NCI-H69 (cell line): ENCODE results near the gene NXN.
"Not testable (repeated sequence)": the region's sequence is repeated elsewhere in the genome, so short reads cannot be mapped to it uniquely, and the experiment has no call there.

Experiments used
- DNase-seq: peaks from one replicate; lab custom pipeline; 2025; lab: John Stamatoyannopoulos, UW

The NXN gene

GRCh38 chr17:862582-862981, 117.0 kb downstream of the NXN start:
- DNase-seq: no peak

DNA sequence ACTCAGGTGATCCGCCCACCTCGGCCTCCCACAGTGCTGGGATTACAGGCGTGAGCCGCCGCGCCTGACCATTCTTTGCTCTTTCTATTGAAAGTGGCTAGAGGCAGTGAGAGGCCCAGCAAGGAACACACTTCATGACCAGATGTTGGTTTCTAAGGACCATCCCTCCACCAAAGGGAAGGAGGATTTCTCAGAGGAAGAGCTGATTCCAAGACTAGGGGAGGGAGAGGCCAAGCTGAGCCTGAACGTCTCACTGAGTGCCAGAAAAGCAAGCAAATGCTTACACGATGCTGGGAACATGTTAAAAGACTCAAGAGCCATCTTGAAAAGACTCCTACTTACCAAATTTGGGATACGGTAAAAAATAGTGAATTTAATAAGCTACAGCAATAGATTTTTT, 118.2 kb downstream of the NXN start:
- no peak for DNase-seq

DNA sequence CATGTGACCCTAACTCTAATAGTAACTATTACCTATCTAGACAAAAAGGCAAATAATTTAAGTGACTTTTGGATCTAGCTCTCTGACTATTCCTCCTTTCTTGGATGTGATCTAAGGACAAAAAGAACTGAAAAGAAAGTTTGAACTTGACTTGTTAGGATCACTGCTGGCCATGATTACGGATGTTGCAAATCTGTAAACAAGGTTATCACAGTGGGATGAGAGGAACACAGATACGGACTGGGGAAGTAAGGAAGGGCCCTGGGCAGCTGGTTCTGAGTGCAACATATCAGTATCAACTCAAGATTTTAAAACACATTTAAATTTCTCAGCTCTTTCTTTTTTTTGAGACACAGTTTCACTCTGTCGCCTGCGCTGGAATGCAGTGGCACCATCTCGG, 118.8 kb downstream of the NXN start:
- no peak for DNase-seq

DNA sequence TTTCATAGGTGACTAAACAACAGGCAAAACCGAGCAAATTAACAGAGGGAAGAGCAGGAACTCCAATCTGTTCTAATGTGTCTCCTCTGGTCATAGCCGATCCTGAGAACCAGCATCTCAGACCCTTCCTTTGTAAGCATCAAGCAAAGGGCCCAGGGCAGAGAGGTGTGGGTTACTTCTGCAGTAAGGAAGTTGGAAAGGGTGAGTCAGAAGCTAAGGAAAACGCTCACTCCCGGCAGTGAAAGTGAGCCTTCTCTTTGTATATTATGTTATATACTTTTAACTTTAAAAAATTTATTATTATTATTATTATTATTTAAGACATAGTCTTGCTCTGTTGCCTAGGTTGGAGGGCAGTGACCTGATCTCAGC, 119.8 kb downstream of the NXN start:
- no peak for DNase-seq

DNA sequence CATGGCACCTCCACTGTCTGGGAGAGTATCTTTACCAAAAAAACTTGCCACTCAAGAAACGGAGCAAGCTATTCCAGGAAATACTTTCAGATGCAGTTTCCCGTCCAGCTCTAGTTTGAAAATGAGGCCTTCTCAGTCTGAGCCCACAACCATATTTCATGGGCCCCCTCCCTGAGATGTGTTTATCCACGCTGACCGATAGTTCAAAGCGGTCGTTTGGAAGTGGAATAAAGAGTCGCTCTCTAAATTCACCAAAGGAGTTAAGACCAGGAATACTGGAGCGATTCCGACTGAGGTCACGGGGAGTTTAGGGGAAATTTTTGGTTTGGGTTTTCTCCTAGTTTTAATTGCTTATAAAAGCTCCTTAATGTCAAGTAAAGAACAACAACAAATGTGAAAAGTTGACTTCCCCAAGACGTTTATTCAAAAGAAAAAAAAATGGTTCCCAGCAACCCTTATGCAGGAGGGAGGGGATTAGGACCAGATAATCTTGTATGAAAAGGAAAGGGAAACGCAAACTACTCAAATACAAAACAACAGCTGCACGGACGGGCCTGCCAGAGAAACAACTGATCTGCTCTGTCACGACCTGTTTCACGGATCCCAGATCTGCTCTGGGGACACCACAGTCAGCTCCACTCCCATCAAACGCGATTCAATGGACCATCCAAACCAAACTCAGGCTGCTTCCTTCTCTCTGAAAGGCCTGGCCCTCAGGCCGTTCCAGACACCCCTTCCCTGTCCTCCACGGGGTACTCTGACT, 120.3 kb downstream of the NXN start:
- no peak for DNase-seq

DNA sequence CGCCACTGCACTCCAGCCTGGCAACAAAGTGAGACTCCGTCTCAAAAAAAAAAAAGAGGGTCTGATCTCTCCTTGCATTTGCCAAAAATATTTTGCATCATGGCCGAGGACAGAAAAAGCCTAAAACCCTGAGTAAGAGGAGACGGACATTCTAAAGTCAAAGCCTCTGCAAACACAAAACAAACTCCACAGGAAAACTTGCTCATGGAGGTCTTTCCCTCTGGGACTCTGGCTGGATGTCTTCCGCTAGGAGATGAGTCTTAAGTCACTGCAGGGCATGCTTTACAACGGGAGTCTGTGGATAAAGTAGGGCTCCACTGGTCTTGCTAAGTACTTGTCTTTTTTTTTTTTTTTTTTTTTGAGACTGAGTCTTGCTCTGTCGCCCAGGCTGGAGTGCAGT, 123.4 kb downstream of the NXN start:
- no peak for DNase-seq

- DNase-seq: no peak
Measured at GRCh38 chr17:855569-855968, 124.0 kb downstream of the NXN start.

DNA sequence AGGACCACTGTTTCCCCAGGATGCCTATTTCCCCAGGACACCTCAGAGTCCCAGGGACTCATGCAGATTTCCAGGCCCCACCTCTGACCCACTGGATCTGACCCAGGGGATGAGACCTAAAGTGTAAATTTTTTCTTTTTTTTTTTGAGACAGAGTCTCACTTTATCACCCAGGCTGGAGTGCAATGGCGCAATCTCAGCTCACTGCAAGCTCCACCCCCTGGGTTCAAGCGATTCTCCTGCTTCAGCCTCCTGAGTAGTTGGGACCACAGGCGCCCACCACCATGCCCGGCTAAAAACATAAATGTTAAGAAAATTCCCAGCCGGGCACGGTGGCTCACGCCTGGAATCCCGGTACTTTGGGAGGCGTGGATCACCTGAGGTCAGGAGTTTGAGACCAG, 126.7 kb downstream of the NXN start:
- not testable (repeated sequence) for DNase-seq

GRCh38 chr17:852349-852748, 127.2 kb downstream of the NXN start:
- DNase-seq: no peak

- no peak for DNase-seq
Measured at GRCh38 chr17:851924-852323, 127.7 kb downstream of the NXN start.

DNA sequence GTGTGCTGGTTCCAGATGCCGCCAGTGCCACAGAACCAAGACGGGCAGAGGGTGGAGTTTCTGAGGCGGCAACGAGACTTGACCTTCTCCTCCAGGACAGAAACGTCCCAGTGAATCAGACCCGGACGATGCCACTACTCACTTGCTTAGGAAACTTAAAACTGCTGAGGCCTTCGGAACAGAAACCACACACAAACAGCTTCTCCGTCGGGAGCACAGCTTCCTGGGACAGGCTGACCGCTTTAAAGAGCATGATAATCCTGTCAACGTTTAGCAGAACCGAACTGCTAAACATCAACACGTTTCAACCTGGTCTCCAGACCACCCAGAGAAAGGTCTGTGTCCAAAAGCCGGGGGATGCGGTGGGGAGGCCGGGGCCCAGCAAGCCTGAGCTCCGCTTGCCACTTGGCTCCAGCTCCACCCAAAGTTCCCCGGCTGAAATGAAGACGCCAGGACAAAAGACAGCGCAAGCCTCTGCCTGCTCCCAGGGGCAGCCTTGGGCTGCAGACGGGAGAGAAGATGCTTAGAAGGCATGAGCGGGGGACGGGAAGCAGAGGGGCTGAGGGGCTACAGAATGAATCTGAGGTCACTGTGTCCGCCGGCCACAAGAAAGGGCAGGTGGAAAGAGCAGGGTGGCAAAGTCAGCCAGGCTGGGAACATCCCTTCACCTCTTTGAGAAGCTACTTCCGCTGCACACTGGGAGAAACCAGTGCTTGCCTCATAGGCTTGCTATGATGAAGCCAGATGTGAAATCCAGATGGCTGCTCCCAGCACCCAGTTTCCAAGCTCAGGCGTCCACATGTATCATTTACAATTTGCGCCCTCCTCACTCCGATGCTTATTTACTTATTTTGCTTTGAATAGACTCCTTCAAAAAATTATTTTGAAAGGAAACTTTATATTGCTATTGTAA, 128.5 kb downstream of the NXN start:
- DNase-seq: no peak

DNA sequence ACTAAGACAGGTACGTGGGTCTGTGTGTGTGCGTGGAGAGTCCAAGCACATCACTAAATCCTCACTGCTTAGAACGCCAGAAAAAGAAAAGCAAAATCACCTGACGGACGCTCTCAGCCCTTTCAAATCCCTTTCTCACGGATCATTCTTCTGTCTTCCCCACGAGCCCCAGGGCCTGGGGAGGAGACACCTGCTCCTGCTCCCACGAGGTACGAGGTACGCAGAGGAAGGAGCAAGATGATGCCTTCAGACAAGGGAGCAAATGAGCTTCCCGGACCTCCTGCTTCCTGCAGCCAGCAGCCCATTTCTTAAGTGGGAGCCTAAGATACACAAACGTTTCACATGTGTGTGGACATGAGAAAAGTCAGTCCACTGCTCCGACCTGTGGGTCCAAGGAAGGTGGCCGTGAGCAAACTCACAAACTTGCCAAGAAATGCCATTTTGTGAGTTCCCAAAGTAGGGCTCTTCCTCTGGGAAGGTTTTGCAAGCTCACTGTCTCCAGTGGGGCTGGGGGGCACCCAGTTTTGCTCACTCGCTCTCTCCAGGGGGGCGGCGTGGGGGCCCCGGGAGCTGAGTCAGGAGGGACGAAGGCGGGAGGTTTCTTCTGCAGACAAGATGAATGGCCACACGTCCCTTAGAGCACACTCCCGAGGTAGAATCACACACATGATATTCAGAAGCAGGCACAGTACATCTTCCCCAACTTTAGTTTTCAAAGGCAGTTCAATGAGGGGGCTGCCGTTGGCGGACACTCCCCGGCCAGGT, 129.3 kb downstream of the NXN start:
- no peak for DNase-seq

DNA sequence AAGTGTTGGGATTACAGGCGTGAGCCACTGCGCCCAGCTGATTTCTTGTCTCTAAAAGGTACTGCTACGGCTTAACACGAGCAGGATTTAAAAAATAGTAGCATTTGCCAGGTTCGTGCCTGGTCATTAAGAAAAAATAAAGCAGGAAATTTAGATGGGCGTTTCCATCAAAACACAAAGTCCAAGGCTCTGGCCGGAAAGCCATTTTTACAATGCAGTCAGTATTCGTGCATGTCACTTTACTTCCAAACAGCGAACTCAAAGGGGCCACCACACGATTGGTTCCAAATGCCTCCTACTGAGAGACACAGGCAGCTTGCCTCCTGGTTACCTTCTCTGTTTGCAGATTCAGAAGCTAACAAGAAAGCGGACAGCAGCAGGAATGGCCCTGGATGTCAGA, 131.2 kb downstream of the NXN start:
- no peak for DNase-seq

DNA sequence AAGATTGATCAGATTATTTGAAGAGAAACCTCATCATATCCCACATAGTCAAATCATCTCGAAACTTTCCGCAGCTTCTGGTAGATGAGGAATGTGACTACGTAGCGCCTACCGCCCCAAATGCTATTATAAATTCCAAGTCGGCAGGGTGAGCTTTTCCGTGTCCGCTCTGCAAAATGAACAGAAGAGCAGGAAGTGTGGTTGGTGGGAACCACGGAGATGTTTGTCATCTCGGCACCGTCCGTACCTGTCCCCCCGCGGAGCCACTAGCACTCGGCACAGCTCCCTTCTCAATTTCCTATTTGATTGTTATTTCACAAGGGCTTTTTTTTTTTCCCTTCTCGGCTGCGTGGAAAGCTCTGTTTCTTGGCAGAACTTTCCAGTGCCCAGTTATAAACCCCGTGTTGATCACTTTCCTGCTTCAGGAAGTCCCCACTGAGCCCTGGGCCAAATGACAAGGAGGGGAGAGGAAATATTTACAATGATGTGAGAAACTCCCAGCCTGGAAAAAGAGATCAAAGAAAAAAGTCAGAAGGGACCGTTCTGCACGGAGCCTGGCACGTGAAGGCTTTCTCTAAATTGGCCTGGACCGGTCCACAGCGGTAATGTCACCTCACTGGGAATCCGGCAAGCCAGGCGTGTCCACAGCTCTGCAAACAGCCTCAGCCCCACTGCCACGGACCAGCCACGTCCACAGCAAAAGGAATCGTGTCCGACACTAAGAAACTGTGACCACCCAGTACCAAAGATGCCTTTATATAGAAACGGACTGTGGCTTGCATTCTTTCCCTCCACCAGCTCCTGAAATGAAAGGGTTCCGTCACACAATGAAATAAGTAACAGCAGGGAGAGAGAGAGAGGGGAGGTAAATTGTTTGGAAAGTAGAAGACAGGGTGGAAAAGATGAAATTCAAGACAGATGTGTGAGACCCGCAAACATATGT, 132.4 kb downstream of the NXN start:
- DNase-seq: no peak

GRCh38 chr17:841313-841712, 138.3 kb downstream of the NXN start:
- no peak for DNase-seq

GRCh38 chr17:838486-838885, 141.1 kb downstream of the NXN start:
- no peak for DNase-seq

DNA sequence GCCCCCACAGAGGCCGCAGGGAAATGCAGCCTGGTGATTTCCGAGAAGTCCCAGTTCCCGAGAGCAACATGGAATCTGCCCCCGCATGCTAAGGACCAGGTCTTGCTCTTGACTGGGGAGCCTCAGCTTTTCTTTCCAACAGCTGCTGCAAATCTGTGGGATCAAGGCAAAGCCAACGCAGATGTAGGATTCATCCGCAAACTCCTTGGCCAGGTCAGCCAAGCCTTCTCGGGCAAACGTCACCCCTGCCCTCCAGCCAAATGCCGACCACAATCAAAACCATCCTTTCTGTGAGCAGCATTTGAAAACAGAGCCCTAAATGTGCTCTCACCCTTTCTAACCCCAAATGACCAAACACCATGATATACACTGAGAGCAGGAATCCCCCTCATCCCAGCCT, 143.4 kb downstream of the NXN start:
- DNase-seq: no peak

DNA sequence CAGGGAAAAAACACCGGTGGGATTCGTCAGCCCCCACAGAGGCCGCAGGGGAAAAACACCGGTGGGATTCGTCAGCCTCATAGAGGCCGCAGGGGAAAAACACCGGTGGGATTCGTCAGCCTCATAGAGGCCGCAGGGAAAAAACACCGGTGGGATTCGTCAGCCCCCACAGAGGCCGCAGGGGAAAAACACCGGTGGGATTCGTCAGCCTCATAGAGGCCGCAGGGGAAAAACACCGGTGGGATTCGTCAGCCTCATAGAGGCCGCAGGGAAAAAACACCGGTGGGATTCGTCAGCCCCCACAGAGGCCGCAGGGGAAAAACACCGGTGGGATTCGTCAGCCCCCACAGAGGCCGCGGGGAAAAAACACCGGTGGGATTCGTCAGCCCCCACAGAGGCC, 143.9 kb downstream of the NXN start:
- DNase-seq: not testable (repeated sequence)

DNA sequence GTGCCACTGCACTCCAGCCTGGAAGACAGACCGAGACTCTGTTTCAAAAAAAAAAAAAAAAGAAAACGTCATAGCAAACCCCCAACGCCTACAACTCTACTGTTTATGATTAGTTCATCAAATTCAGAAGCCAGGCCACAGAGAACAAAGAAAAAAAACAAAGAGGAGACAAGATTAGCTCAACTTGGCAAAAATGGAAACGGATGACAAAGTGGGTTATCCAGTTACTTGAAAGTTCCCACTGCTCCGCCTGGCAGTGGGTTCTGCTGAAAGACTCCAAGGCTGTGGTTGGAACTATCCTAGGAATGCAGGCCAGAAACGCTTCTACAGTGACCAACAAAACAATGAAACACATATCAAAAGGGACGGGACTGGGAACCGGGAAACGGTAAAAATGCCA, 144.3 kb downstream of the NXN start:
- DNase-seq: no peak

- DNase-seq: no peak
Measured at GRCh38 chr17:834136-834535, 145.4 kb downstream of the NXN start.

DNA sequence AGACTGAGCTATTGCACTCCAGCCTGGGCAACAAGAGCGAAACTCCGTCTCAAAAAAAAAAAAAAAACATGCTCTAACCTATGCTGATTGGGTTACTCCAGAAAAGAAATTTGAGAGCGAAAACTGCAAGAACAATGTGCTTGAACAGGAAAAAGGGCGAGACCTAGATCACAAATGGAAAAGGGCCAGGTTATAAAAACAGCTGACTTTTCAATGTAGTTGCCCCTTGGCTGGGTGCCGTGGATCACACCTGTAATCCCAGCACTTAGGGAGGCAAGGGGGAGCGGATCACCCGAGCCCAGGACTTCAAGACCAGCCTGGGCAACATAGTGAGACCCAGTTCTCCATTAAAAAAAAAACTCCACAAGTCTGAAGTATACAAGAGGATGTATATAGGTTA, 148.6 kb downstream of the NXN start:
- no peak for DNase-seq

GRCh38 chr17:830381-830780, 149.2 kb downstream of the NXN start:
- DNase-seq: no peak
